Thoracic aorta (tissue), 2 donors: ENCODE measurements around the gene AP2A1. TPM values are rescaled to one million over a fixed set of nuclear protein-coding genes. Genes with fewer than 3 reads are reported as not detected.

Experiments used
- ATAC-seq: fragments of 150-250 bp; one replicate; pipeline ENCODE4 v1.8.0; 2017; ENCODE audit warnings: low read depth; ENCODE audit not compliant: insufficient number of reproducible peaks, low FRiP score
- DNase-seq: peaks from one replicate; pipeline ENCODE4 v3.0.0-alpha.2; 2020; ENCODE audit warnings: low spot score
- H3K27ac ChIP-seq, 2 donors: fragments of 200-600 bp; sonication (generic); 1 replicate in 1 of 2; 2 replicates in 1 of 2; pipeline ENCODE4 v1.5.1; 2016; ENCODE audit warnings: mild to moderate bottlenecking in 2 of 2, moderate library complexity in 2 of 2
- H3K27me3 ChIP-seq: fragments of 200-600 bp; sonication (generic); replicated peaks from 2 replicates; pipeline ENCODE4 v1.6.0; 2016; ENCODE audit warnings: mild to moderate bottlenecking; ENCODE audit not compliant: insufficient read depth
- H3K36me3 ChIP-seq: fragments of 200-600 bp; sonication (generic); one replicate; pipeline ENCODE4 v1.5.1; 2016
- H3K4me1 ChIP-seq, 2 donors: fragments of 200-600 bp; sonication (generic); 1 replicate in 1 of 2; 2 replicates in 1 of 2; pipeline versions ENCODE4 v1.5.1 to v1.6.0; 2016; ENCODE audit warnings: low read depth in 2 of 2, mild to moderate bottlenecking in 1 of 2; ENCODE audit not compliant: control insufficient read depth in 1 of 2
- H3K4me3 ChIP-seq: fragments of 200-600 bp; sonication (generic); 2 replicates; pipeline ENCODE4 v1.5.1; 2016; ENCODE audit warnings: mild to moderate bottlenecking
- H3K9me3 ChIP-seq: fragments of 200-600 bp; sonication (generic); 2 replicates; pipeline ENCODE4 v1.5.1; 2016
- CTCF ChIP-seq: fragments of 200-600 bp; sonication (generic); IDR thresholded peaks from one replicate; pipeline ENCODE4 v1.5.1; 2019; ENCODE audit warnings: antibody characterized with exemption
- total RNA-seq, 2 donors: library from RNA; depleted of rRNA; stranded (reverse); fragments of >200 nt; gene quantifications; one replicate each; pipeline versions ENCODE4 v1.1.0 to v1.2.3, GENCODE V29; 2016

The AP2A1 gene
- total RNA-seq, 2 donors from 2014 or later: 81.1 to 89.7 TPM

GRCh38 chr19:49787746-49788145 lies 20.9 kb downstream of the AP2A1 start:
- Histone ChIP-seq H3K27ac (no peak overlapping the region), H3K9me3 (no peaks in the 10 kb centered on the region), H3K36me3 (peaks cover 30% of the 10 kb centered on the region), H3K4me1 (no peaks in the 10 kb centered on the region), H3K4me3 (no peak overlapping the region), H3K27me3 (no peaks in the 10 kb centered on the region)
- no peak for TF ChIP-seq CTCF
- ATAC-seq (no peak), DNase-seq (no peak)

- no peak overlapping the region for H3K27ac ChIP-seq
- no peak for DNase-seq
- H3K4me1 ChIP-seq: no peaks in the 10 kb centered on the region
- H3K27me3 ChIP-seq: no peaks in the 10 kb centered on the region
- peaks cover 35% of the 10 kb centered on the region for H3K36me3 ChIP-seq
- ATAC-seq: no peak
- no peak overlapping the region for H3K4me3 ChIP-seq
- TF ChIP-seq CTCF: no peak
- no peaks in the 10 kb centered on the region for H3K9me3 ChIP-seq
Observed at GRCh38 chr19:49788857-49789256, 22.1 kb downstream of the AP2A1 start.

DNA sequence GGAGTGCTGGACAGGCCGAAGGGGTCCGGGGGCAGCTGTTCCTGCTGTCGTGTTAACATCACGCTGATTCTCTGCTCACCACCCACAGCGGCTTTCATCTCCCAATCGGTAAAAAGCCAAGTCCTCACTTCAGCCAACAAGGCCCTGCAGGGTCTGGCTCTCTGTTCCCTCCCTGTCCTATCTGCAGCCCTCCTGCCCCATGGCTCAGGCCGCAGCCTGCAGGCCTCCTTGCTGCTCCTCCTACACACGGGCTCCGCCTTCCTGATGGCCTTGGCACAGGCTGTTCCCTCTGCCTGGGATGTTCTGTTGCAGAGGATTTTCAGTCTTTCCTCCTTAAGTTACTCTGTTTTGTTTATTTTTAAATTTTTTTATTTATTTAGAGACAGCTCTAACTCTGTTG lies 24.1 kb downstream of the AP2A1 start:
- Histone ChIP-seq H3K36me3 (peaks cover 47% of the 10 kb centered on the region), H3K27ac (no peak overlapping the region), H3K27me3 (no peaks in the 10 kb centered on the region), H3K4me3 (no peak overlapping the region), H3K4me1 (no peaks in the 10 kb centered on the region), H3K9me3 (no peaks in the 10 kb centered on the region)
- ATAC-seq: no peak
- DNase-seq: no peak
- no peak for TF ChIP-seq CTCF

- DNase-seq: no peak
- H3K27ac ChIP-seq: no peak overlapping the region
- ATAC-seq: no peak
Observed at GRCh38 chr19:49791776-49792445, 25.1 kb downstream of the AP2A1 start.

More at GRCh38 chr19:49791776-49792445, 25.1 kb downstream of the AP2A1 start:
- no peak for TF ChIP-seq CTCF
- Histone ChIP-seq H3K4me3 (no peak overlapping the region), H3K4me1 (no peaks in the 10 kb centered on the region), H3K36me3 (peaks cover 56% of the 10 kb centered on the region), H3K27me3 (no peaks in the 10 kb centered on the region), H3K9me3 (no peaks in the 10 kb centered on the region)
